COLO829 (cell line): ENCODE measurements around the gene EVPL.
"Not testable (repeated sequence)": the region's sequence is repeated elsewhere in the genome, so short reads cannot be mapped to it uniquely, and the experiment has no call there.

Source experiments
- DNase-seq: peaks from one replicate; pipeline ENCODE4 v3.0.0; 2012; ENCODE audit warnings: low spot score

Gene EVPL

GRCh38 chr17:76048025-76048605 lies 21.0 kb upstream of the EVPL start:
- DNase-seq, result no peak

- no peak for DNase-seq
Observed at GRCh38 chr17:76046064-76046463, 19.0 kb upstream of the EVPL start.

- DNase-seq, result not testable (repeated sequence)
Observed at GRCh38 chr17:76044475-76045007, 17.4 kb upstream of the EVPL start.

- not testable (repeated sequence) for DNase-seq
Observed at GRCh38 chr17:76042868-76043267, 15.8 kb upstream of the EVPL start.

GRCh38 chr17:76040376-76040775 lies 13.3 kb upstream of the EVPL start:
- DNase-seq, result no peak

- DNase-seq, result no peak
Observed at GRCh38 chr17:76039121-76039520, 12.0 kb upstream of the EVPL start.

- DNase-seq, result no peak
Observed at GRCh38 chr17:76038050-76038449, 10.9 kb upstream of the EVPL start.

- DNase-seq, result no peak
Observed at GRCh38 chr17:76036497-76037261, 9.6 kb upstream of the EVPL start.

- no peak for DNase-seq
Observed at GRCh38 chr17:76034428-76035350, 7.6 kb upstream of the EVPL start.

GRCh38 chr17:76033139-76033538 lies 6.0 kb upstream of the EVPL start:
- DNase-seq, result no peak

GRCh38 chr17:76032780-76033108 lies 5.6 kb upstream of the EVPL start:
- no peak for DNase-seq

- no peak for DNase-seq
Observed at GRCh38 chr17:76032073-76032779, 5.1 kb upstream of the EVPL start.

GRCh38 chr17:76026714-76027158 lies 370 bp downstream of the EVPL start:
- no peak for DNase-seq

GRCh38 chr17:76025294-76025693 lies 1.8 kb downstream of the EVPL start:
- DNase-seq, result no peak

GRCh38 chr17:76024353-76024752 lies 2.8 kb downstream of the EVPL start:
- no peak for DNase-seq

- no peak for DNase-seq
Observed at GRCh38 chr17:76023900-76024237, 3.2 kb downstream of the EVPL start.

- DNase-seq, result no peak
Observed at GRCh38 chr17:76022973-76023899, 3.9 kb downstream of the EVPL start.

- DNase-seq, result no peak
Observed at GRCh38 chr17:76022285-76022684, 4.8 kb downstream of the EVPL start.

- DNase-seq, result no peak
Observed at GRCh38 chr17:76019833-76020467, 7.2 kb downstream of the EVPL start.

- no peak for DNase-seq
Observed at GRCh38 chr17:76018801-76019200, 8.3 kb downstream of the EVPL start.

- no peak for DNase-seq
Observed at GRCh38 chr17:76018340-76018680, 8.8 kb downstream of the EVPL start.
